HepG2 (cell line): Measurements from ENCODE around the gene ADGRG6. TPM values are rescaled to one million over a fixed set of nuclear protein-coding genes. Genes with fewer than 3 reads are reported as not detected.

Source experiments
- ATF3 ChIP-seq: sonication (generic); formaldehyde crosslinking; IDR thresholded peaks from 2 replicates; pipeline ENCODE4 v1.4.0; 2020; ENCODE audit warnings: missing genetic modification reagents
- EHMT2 ChIP-seq: fragments of 200-600 bp; sonication (generic); IDR thresholded peaks from 2 replicates; pipeline ENCODE4 v1.7.0; 2017; ENCODE audit warnings: antibody characterized with exemption, low read depth, low read length, borderline replicate concordance
- ELF4 ChIP-seq: sonication (generic); formaldehyde crosslinking; IDR thresholded peaks from 2 replicates; pipeline ENCODE4 v1.5.0; 2020; ENCODE audit warnings: missing genetic modification reagents, mild to moderate bottlenecking, moderate library complexity, borderline replicate concordance
- HES4 ChIP-seq: sonication (generic); formaldehyde crosslinking; IDR thresholded peaks from 2 replicates; pipeline ENCODE4 v1.9.0; 2021; ENCODE audit warnings: mild to moderate bottlenecking, missing genetic modification reagents, borderline replicate concordance
- IKZF4 ChIP-seq: sonication (generic); formaldehyde crosslinking; IDR thresholded peaks from 2 replicates; pipeline ENCODE4 v1.5.1; 2020; ENCODE audit warnings: borderline replicate concordance, mild to moderate bottlenecking, low read depth, missing genetic modification reagents; ENCODE audit errors: not compliant biosample characterization
- JUNB ChIP-seq: sonication (generic); formaldehyde crosslinking; IDR thresholded peaks from 2 replicates; pipeline ENCODE4 v1.8.0; 2022; ENCODE audit warnings: missing genetic modification reagents, mild to moderate bottlenecking, borderline replicate concordance
- MIER3 ChIP-seq: IDR thresholded peaks from 2 replicates; pipeline ENCODE4 v1.6.1; 2016; ENCODE audit warnings: missing compliant biosample characterization, borderline replicate concordance
- MXI1 ChIP-seq: IDR thresholded peaks from 3 replicates; pipeline ENCODE4 v1.6.1; 2012; ENCODE audit warnings: low read depth, low read length, inconsistent platforms, borderline replicate concordance
- NAIF1 ChIP-seq: sonication (generic); formaldehyde crosslinking; IDR thresholded peaks from 2 replicates; pipeline ENCODE4 v1.5.0; 2020; ENCODE audit warnings: mild to moderate bottlenecking, missing genetic modification reagents, borderline replicate concordance
- POLR2G ChIP-seq: fragments of 200-400 bp; formaldehyde crosslinking; IDR thresholded peaks from 2 replicates; pipeline ENCODE4 v1.6.1; 2018; ENCODE audit warnings: mild to moderate bottlenecking, low read depth, low read length, moderate library complexity
- RFX3 ChIP-seq: IDR thresholded peaks from 2 replicates; pipeline ENCODE4 v1.6.1; 2016; ENCODE audit warnings: missing biosample characterization, missing genetic modification reagents
- RORA ChIP-seq: sonication (generic); formaldehyde crosslinking; IDR thresholded peaks from 2 replicates; pipeline ENCODE4 v1.5.0; 2020; ENCODE audit warnings: mild to moderate bottlenecking, missing genetic modification reagents, moderate library complexity
- SMC3 ChIP-seq: IDR thresholded peaks from 2 replicates; pipeline ENCODE4 v1.6.1; 2011; ENCODE audit warnings: low read length, improper control_type of control experiment
- SP2 ChIP-seq: sonication (generic); formaldehyde crosslinking; IDR thresholded peaks from 2 replicates; pipeline ENCODE4 v1.5.1; 2020; ENCODE audit warnings: mild to moderate bottlenecking, missing genetic modification reagents
- ZNF281 ChIP-seq: sonication (generic); formaldehyde crosslinking; IDR thresholded peaks from 2 replicates; pipeline ENCODE4 v1.4.0; 2020; ENCODE audit warnings: missing genetic modification reagents, borderline replicate concordance
- ZNF296 ChIP-seq: sonication (generic); formaldehyde crosslinking; conservative IDR thresholded peaks from 2 replicates; pipeline ENCODE4 v1.5.0; 2020; ENCODE audit warnings: mild to moderate bottlenecking, missing genetic modification reagents
- ZNF367 ChIP-seq: sonication (generic); formaldehyde crosslinking; IDR thresholded peaks from 2 replicates; pipeline ENCODE4 v1.4.0; 2020; ENCODE audit warnings: missing genetic modification reagents, borderline replicate concordance
- ZNF414 ChIP-seq: sonication (generic); formaldehyde crosslinking; IDR thresholded peaks from 2 replicates; pipeline ENCODE4 v1.5.0; 2020; ENCODE audit warnings: missing genetic modification reagents
- ZNF451 ChIP-seq: sonication (generic); formaldehyde crosslinking; IDR thresholded peaks from 2 replicates; pipeline ENCODE4 v1.5.0; 2020; ENCODE audit warnings: mild to moderate bottlenecking, missing genetic modification reagents
- ZNF614 ChIP-seq: IDR thresholded peaks from 2 replicates; pipeline ENCODE4 v1.6.1; 2018; ENCODE audit warnings: missing biosample characterization, missing genetic modification reagents, inconsistent platforms, borderline replicate concordance
- ZNF639 ChIP-seq: conservative IDR thresholded peaks from 2 replicates; pipeline ENCODE4 v1.6.1; 2018; ENCODE audit warnings: missing genetic modification reagents
- ZSCAN21 ChIP-seq: sonication (generic); formaldehyde crosslinking; IDR thresholded peaks from 2 replicates; pipeline ENCODE4 v1.8.0; 2022; ENCODE audit warnings: mild to moderate bottlenecking, missing genetic modification reagents, moderate library complexity, borderline replicate concordance
- polyA plus RNA-seq, 8 experiments: library from polyadenylated mRNA; depleted of rRNA in 3 of 8; stranded (reverse) in 7 of 8; unstranded in 1 of 8; fragments of >200 nt; fragmentation: Illumina TruSeq in 4 of 8; extraction: Trizol in 4 of 8; gene quantifications; 2 replicates each; pipeline versions ENCODE4 v1.2.1 to v1.2.3, GENCODE V29; 2011 to 2016; ENCODE audit warnings: low read depth in 4 of 8, missing spikeins in 1 of 8, mixed read lengths in 1 of 8; ENCODE audit not compliant: insufficient read depth in 1 of 8
- total RNA-seq, 5 experiments: library from RNA; depleted of rRNA; stranded (reverse); fragments of >200 nt; fragmentation: Illumina TruSeq; extraction: Trizol; gene quantifications; 2 replicates each; pipeline ENCODE4 v1.2.3, GENCODE V29; 2016; ENCODE audit warnings: low read depth in 1 of 5
- TF ChIP-seq, protein P1 (sequence below): sonication (generic); formaldehyde crosslinking; IDR thresholded peaks from 2 replicates; pipeline ENCODE4 v1.5.0; 2020; ENCODE audit warnings: missing genetic modification reagents

The ADGRG6 gene
- total and polyA plus RNA-seq, 2 of the 13 experiments (the other 11 are each of a cell fraction or from before 2014, with no cell fraction given) = 129 to 249 TPM

DNA sequence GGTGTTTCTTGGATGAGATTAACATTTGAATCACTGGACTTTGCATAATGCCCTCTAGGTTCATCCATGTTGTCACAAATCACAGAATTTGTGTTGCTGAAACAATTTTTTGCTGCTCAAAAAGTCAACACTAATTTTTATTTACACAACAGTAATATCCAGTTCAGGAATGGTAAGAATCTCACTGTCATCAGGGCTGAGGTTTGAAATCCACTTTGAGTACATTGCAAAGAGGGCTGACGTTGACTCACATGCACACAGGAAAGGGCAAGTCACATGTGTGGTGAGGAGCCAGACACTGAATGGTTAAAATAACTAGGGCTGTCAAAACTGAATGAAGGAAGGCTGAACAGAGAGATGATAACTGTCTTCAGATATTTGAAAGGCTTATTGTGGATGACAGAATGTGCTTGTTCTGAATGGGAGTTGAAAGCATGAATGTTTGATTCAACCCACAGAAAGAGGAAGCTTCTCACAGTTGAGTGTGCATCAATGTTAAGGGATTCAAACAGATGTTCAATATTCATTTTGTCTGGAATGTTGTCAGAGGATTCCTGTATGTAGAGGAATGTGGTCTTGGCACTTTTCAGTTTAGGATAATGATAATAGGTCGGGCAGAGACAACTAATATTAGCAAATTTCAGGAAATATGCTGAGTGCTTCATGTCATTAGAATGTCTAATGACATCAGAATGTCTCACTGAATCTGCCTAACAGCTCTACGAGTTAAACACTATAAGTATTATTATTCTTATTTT lies 3.6 kb upstream of the ADGRG6 start (continued):
- TF ChIP-seq, protein P1, sequence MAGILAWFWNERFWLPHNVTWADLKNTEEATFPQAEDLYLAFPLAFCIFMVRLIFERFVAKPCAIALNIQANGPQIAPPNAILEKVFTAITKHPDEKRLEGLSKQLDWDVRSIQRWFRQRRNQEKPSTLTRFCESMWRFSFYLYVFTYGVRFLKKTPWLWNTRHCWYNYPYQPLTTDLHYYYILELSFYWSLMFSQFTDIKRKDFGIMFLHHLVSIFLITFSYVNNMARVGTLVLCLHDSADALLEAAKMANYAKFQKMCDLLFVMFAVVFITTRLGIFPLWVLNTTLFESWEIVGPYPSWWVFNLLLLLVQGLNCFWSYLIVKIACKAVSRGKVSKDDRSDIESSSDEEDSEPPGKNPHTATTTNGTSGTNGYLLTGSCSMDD (CRISPR knock-in tag) = no peak
- TF ChIP-seq EHMT2 = no peak; the same call in 1 of the 2 replicates
- no peak for TF ChIP-seq HES4
- no peak for TF ChIP-seq ELF4 (CRISPR knock-in tag)
- TF ChIP-seq ZNF296 (CRISPR knock-in tag) = no peak
- TF ChIP-seq RORA (CRISPR knock-in tag) = no peak
- TF ChIP-seq ZNF281 (CRISPR knock-in tag) = peak; percentile 30; the same call in 1 of the 2 replicates
- no peak for TF ChIP-seq JUNB (CRISPR knock-in tag)
- no peak for TF ChIP-seq ZNF639 (CRISPR knock-in tag)
- TF ChIP-seq ZNF614 (CRISPR knock-in tag) = peak; percentile 91
- peak; percentile 47; the same call in 1 of the 2 replicates for TF ChIP-seq SMC3
- TF ChIP-seq ZSCAN21 (CRISPR knock-in tag) = 0 out of 2 replicates have a peak, but pooled peaks have one; percentile 24
- no peak for TF ChIP-seq IKZF4 (CRISPR knock-in tag)
- TF ChIP-seq MIER3 (CRISPR knock-in tag) = 0 out of 2 replicates have a peak, but pooled peaks have one; percentile 26
- no peak for TF ChIP-seq SP2 (CRISPR knock-in tag)
- TF ChIP-seq ZNF414 (CRISPR knock-in tag) = 0 out of 2 replicates have a peak, but pooled peaks have one; percentile 36
- peak; percentile 96; the same call in 2 of the 3 replicates for TF ChIP-seq MXI1
- TF ChIP-seq ZNF367 (CRISPR knock-in tag) = no peak
- no peak for TF ChIP-seq ZNF451 (CRISPR knock-in tag)
- 0 out of 2 replicates have a peak, but pooled peaks have one; percentile 45 for TF ChIP-seq ATF3
- TF ChIP-seq RFX3 (CRISPR knock-in tag) = no peak
- TF ChIP-seq POLR2G = peak; percentile 58
- no peak for TF ChIP-seq NAIF1 (CRISPR knock-in tag)
